HG02840 (cell line): Measurements from ENCODE around the gene CRYBA1.
"Not testable (repeated sequence)": the region's sequence is repeated elsewhere in the genome, so short reads cannot be mapped to it uniquely, and the experiment has no call there.

Experiments used
- ATAC-seq: cut with Tn5 transposase; IDR thresholded peaks from one replicate; pipeline ENCODE4 v1.9.1; 2021; ENCODE audit warnings: mild to moderate bottlenecking, moderate library complexity, moderate number of reproducible peaks; ENCODE audit not compliant: unreplicated experiment, low FRiP score

CRYBA1 gene, protein sequence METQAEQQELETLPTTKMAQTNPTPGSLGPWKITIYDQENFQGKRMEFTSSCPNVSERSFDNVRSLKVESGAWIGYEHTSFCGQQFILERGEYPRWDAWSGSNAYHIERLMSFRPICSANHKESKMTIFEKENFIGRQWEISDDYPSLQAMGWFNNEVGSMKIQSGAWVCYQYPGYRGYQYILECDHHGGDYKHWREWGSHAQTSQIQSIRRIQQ

DNA sequence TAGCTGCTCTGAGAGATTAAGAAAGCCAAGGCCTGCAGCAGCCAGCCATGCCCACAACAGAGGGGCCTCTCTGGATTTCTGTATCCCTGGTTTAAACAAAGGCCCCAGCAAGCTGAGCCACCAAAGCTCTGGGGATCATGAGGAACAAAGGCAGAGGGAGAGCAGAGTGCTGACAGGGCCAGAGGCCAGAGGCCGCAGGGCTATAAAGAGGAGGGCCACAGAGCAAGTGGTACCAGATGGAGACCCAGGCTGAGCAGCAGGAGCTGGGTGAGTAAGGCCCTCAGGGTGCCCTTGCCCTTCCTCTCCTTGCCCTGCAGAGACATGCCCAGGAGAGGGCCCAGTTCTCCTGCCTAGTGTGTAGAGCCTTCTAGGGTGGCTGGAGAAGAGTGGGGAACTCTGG lies at the start of gene CRYBA1:
TSS of gene CRYBA1 (plus strand) at position 232 of the 400 bp plus-strand sequence. CDS start at position 237, 5 bp downstream.
- ATAC-seq = no peak

DNA sequence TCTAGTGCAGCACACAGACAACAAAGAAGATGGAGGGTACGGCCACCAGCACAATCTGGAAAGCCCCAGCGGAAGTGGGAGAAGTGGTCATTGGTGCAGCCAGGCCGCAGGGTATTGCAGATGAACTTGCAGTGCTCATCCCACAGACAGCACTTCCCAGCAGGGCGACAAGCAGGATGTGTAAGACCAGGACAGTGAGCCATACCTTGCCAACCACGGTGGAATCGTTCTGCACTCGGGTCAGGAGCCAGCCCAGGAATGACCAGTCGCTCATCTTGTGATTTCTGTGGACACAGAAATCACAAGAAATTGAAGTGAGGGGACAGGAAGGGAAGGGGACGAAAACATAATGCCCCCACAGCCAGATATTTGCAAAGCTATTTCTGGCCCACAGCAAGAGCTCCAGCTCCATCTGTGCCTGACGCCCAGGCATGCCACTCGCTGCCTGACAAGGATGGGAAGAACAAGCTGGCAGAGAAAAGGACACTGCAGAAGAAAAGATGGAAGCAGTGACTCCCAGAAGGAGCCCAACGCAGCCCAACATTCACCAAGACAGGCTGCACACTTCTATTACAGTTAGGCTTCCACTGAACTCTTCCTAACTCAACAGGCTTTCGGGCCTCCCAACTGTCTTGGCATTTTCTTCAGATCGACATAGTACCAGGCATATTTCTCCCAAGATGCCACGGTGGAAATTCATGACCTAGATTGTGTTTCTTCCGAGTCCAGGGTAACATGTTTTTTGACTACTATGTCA lies 49.0 kb upstream of the CRYBA1 start:
- ATAC-seq = no peak

DNA sequence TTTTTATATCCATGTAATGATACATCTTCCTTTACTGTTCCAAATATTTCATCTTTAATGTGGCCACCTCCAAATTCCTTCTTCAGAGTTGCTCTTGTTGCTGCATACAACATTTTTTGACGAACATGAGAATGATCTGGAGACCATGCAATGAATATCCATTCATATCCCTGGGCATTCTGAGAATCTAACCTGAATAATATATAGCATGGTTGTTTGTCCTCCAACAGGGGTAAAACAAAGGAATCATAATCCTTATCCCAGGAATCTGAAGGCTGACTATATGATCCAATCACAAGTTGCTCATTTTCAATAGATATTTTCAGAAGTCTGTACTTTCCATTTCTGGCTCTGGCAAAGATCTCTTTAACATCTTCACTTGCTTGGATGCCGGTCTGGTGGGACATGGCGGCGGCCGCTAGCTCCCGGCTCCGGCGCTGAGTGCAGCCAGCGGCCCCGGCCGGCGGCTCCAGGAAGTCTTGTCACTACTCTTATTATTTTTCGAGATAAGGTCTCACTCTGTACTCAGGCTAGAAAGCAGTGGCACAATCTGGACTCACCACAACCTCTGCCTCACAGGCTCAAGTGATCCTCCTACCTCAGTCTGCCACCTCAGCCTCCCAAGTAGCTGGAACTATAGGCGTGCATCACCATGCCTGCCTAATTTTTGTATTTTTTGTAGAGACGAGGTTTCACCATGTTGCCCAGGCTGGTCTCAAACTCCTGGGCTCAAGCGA lies 42.4 kb upstream of the CRYBA1 start:
- ATAC-seq = not testable (repeated sequence)

DNA sequence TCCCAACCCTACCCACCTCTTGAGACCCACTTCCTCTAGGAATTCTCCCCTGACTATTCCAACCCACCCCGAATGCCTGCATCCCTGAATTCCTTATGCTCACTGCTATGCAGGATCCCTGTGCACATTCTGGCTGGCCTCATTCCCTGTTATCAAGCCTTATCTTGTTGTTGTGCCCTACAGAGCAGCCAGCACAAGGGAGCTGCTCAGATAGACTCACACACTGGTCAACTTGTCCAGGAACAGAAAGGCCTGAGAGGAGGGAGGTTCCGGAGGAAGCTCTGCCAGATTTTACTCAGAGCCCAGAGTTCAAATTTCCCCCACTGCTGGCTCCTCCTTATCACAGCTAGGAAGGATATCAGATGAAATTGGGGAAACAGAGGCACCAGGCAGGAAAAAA lies 41.6 kb upstream of the CRYBA1 start:
- ATAC-seq = no peak

DNA sequence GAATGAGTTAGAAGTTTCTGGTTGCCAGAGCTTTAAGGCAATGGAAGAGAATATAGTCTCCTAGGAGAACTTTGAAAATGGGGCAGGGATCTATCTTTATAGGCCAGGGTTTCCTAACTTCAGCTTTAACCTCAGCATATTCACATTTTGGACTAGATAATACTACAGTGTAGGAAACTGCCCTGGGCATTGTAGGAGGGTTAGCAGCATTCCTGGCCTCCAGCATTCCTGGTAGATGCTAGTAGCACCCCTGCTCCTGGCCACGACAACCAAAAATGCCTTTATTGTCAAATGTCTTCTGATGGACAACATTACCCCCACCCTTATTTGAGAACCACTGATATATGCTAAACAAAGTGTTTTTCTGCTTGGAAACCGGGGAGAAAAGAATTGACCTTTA lies 38.7 kb upstream of the CRYBA1 start:
- ATAC-seq = no peak

DNA sequence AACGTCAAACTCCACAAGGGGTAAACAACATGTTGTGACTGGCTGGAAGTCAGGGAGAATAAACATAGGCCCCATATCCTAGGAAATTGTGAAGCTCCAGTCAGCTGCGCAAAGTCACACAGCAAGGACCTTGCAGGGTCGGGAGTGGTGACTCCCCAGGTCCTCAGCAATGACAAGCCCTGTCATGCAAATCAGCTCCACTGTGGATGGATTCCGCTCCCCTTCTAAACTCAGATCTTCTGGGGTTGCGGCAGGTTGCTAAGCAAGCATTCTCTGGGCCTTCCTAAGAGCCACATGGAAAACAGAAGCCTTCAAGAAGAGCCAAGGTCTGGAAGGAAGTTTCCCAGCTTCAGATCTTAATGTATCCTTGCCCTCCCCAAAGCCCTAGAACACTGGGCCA lies 37.6 kb upstream of the CRYBA1 start:
- ATAC-seq = no peak

DNA sequence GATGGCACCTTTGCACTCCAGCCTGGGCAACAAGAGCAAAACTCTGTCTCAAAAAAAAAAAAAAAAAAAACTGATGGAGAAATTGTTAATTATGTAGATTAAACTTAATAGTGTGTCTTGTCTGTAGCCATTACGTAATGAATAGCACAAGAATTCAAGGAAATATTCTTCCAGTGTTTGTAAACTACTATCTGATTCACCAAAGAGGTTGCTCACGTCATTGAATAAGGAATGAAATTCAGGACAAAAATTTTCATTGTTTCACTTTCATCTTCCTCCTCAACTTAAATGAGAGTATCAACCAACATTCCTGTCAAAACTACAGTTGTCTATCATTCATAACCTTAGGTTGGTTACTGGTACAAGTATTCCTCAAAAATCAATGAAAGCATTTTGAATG lies 35.8 kb upstream of the CRYBA1 start:
- no peak for ATAC-seq

DNA sequence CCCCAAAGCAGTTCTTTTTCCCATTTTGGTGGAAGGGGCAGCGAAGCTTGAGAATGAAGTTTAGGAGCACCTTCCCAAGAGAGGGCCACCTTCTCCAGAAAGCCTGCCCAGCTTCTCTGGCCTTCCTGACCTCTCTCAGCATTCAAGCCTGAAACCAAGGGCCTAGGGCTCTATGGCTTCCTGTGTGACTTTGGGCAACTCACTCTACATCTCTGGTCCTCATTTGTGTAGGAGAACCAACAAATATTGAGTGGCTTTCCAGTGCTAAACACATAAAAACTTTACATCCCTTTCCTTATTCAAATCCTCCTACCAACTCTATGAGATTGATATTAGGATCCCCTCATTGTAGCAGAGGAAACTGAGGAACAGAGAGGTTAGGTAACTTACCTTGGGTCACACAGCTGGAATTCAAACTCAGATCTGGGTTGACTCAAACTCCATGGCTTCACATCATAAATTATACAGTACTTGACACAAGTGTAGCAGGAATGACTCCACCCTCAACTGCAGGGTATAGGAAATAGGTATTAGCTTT lies 34.5 kb upstream of the CRYBA1 start:
- no peak for ATAC-seq

DNA sequence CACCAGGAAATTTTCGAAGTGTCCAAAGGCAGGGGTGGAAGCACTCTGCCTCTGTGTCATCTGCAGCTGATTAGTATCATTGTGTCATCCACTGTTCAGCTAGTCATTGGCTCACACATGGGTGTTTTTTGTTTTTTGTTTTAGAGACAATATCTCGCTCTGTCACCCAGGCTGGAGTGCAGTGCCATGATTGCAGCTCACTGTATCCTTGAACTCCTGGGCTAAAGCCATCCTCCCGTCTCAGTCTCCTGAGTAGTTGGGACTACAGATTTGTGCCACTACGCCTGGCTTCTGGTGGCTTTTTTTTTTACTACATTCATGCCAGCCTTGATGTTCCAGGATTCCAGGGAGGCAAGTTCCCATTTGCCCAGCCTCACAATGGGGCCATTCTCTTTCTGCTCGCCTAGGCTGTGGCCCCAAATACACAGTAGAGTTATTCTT lies 34.0 kb upstream of the CRYBA1 start:
- ATAC-seq = no peak

DNA sequence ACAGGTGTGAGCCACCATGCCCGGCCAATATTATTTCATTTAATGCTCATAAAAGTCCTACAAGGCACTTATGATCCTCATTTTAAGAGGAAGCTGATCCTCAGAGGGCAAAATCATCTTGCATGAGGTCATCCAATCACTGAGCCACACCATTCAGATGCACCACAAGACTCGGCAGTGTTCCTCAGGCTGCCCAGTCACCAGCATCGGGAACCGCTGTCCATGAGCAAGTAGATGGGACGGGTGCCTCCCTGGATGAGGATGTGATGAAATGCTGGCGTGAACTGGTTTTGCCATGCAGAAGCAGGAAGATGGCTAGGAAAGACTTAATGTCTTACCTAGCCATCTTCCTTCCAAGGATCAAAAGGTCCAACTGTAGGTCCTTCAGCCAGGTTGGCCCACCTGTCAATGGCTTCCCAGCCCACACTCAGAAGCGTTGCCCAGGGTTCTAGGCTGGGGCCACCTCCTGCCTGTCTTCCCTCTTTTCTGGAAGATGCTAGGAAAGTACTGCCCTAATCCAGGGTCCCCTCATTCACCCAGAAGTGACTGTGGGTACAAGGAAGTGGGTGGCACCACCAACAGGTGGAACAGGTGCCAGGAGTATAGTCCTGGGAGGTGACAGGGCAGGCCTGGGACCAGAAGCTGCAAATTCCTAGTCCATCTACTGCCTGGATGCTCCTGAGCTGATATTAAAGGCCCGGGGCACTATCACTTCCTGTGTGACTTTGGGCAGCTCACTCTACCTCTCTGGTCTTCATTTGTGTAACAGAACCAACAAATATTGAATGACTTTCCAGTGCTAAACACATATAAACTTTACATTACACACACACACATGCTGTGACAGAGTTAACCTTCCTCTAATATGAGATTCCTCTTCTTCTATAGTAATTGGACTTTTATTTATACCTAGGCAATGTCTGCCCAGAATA lies 32.2 kb upstream of the CRYBA1 start:
- ATAC-seq = no peak

DNA sequence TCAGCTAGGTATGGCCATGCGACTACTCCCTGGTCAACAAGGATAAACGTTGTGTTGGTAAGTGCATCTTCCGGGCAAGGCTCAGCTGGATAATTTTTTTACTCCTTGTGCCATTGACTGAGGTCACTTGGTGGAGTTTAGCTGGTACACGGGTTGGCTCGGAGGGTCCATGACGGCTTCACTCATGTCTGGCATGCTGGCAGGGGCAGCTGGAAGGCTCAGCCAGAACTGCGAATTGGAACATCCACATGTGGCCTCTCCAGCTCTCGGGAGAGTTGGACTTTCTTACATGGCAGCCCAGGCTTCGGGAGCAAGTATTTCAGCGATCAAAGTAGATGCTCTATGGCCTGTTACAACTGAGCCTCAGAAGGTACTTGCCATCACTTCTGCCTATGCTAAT lies 31.5 kb upstream of the CRYBA1 start:
- ATAC-seq = no peak

DNA sequence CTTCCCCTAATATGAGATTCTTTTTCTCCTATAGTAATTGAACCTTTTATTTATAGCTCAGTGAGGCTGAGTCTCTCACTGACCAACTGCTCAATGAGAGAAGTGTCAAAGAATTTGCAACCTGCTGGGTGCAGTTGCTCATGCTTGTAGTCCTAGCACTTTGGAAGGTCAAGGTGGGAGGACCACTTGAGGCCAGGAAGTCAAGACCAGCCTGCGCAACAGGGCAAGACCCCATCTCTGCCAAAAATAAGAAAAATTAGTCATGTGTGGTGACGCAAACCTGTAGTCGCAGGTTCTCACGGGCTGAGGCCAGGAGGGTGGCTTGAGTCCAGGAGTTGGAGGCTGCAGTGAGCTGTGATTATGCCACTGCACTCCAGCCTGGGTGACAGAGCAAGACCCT lies 30.9 kb upstream of the CRYBA1 start:
- no peak for ATAC-seq

DNA sequence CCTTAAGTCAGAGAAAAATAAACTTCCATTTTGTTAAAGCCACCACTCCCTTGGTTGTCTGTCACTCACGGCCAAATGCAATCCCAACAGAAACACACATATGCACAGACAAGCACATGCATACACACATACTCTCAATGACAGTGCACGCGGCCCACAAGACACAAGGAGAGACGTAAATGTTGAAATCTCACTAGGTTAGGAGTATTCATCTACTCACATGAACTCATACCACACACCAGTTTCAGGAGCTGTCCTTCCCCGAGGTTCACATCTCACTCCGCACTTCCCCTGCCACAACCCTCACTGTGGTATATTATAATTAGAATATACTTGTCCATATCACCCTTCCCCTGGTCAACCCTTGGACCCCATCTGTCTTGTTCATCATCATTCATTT lies 30.5 kb upstream of the CRYBA1 start:
- ATAC-seq = no peak

DNA sequence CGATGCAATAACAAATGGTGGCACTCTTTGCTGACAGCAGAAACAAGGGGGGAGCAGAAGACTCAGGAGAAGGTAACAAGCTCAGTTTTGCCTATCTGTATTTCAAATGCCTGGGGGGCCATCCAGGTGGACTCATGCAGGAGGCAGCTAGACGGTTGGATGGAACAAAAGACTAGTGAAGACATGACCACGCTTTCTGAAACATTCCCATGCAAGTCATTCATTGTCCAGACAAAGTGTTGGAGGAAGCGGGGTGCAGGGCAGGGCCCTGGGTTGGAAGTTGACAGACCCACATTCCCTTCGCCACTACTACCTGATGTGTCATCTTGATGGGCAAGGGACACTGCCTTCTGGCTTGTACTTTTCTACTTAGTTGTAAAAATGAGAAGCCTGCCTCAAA lies 29.8 kb upstream of the CRYBA1 start:
- no peak for ATAC-seq

DNA sequence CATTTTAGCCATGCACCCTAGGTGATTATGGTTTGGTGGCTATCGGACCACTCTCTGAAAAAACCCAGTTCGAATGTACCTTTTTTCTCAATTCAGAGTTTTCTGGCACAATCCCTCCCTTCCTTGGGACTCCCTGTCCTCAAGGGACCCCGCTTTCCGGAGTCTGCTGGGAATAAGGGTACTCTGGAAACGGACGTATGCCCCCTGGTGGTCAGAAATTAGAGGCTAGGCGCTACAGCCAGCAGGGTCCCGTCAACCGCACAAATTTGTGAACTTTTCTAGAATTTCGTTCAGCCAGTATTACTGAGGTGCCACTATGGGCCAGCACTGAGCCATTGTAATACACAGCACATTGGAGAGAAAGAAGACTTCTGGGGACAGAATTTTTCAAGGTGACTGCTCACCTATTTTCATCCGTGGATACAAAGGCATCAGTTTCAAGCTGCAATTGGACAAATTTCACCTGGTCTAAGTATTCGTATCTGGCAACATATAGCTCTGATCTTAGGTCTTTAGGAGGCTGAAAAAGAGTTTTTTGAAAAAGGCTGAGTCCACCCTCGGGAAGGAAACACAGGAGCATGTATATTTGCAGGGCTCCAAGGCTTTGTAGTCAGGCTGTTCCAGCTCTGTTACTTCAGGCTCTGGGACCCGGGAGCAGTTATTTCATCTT lies 27.1 kb upstream of the CRYBA1 start:
- no peak for ATAC-seq

DNA sequence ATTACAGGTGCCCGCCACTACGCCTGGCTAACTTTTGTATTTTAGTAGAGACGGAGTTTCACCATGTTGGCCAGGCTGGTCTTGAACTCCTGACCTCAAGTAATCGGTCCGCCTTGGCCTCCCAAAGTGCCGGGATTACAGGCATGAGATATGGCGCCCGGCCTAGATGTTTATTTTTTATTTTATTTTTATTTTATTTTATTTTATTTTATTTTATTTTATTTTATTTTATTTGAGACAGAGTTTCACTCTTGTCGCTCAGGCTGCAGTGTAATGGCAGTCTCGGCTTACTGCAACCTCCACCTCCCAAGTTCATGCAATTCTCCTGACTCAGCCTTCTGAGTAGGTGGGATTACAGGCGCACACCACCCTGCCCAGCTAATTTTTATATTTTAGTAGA lies 25.3 kb upstream of the CRYBA1 start:
- ATAC-seq = not testable (repeated sequence)

DNA sequence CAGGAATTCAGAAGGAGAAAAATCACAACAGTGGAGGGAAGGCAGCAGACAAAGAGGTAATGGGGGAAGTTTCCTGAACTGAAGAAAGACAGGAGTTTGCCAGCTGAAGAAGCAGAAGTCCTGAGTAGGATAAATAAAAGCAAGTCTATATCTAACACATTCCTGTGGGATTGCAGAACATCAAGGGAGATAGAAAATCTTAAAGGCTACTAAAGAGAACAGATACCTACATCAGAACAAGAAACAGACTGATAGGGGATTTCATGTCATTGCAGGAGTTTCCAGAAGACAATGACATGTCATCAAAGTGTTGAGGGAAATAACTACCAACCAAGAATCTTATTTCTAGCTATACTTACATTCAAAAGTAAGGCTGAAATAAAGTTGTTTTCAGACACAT lies 21.3 kb upstream of the CRYBA1 start:
- ATAC-seq = no peak

DNA sequence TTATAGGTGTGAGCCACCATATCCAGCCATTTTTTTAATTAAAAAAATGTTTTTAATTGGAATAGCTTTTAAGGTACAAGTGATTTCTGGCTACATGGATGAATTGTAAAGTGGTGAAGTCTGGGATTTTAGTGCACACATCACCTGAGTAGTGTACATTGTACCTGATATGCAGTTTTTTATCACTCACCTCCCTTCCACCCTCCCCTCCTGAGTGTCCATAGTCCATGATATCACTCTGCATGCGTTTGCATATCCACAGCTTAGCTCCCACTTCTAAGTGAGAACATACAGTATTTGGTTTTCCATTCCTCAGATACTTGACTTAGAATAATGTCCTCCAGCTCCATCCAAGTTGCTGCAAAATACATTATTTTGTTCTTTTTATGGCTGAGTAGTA lies 13.4 kb upstream of the CRYBA1 start:
- no peak for ATAC-seq

DNA sequence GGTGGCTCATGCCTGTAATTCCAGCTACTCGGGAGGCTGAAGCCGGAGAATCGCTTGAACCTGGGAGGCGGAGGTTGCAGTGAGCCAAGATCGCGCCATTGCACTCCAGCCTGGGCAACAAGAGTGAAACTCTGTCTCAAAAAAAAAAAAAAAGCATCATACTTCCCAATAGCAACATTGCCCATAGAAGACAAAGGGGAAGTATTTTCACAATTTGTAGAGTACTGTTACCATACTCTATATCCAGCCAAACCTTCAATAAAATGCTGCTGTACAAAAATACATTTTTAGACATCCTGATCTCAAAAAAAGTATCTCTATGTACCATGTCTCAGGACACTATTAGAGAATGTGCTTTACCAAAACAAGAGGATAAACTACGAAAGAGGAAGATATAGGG lies 11.7 kb upstream of the CRYBA1 start:
- ATAC-seq = not testable (repeated sequence)

DNA sequence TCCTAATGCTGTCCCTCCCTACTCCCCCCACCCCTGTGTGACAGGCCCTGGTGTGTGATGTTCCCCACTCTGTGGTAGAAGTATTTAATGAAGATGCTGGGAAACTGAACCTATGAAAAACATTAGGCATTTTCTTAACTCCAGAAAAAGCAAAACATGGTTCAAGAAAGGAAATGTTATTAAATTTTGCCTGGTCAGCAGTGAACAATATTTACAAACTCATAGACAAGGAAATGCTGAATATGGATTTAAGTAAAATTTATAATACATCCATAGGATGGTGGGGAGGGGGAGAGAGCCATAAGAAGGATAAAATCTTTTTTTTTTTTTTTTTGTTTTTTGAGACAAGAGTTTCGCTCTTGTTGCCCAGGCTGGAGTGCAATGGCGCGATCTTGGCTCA lies 10.8 kb upstream of the CRYBA1 start:
- no peak for ATAC-seq
